CD4-positive, alpha-beta T cell treated with Interferon gamma for 1 hour (primary cell): ENCODE data around the gene TXNDC15.
"Not testable (repeated sequence)": the region's sequence is repeated elsewhere in the genome, so short reads cannot be mapped to it uniquely, and the experiment has no call there.

Experiments used
- DNase-seq: peaks from one replicate; pipeline ENCODE4 v3.0.0-alpha.2; 2020

The TXNDC15 gene

GRCh38 chr5:134878403-134878802 lies 4.2 kb downstream of the TXNDC15 start:
- DNase-seq: no peak

GRCh38 chr5:134879456-134879855 lies 5.3 kb downstream of the TXNDC15 start:
- DNase-seq: no peak

GRCh38 chr5:134880937-134881336 lies 6.8 kb downstream of the TXNDC15 start:
- not testable (repeated sequence) for DNase-seq

GRCh38 chr5:134881711-134882110 lies 7.5 kb downstream of the TXNDC15 start:
- DNase-seq: not testable (repeated sequence)

GRCh38 chr5:134887593-134888159 lies 13.5 kb downstream of the TXNDC15 start:
- no peak for DNase-seq

GRCh38 chr5:134889335-134889734 lies 15.2 kb downstream of the TXNDC15 start:
- DNase-seq: no peak

GRCh38 chr5:134891473-134891872 lies 17.3 kb downstream of the TXNDC15 start:
- no peak for DNase-seq

- no peak for DNase-seq
These were observed 18.1 kb downstream of the TXNDC15 start for GRCh38 chr5:134892282-134892681.

- no peak for DNase-seq
These were observed 18.8 kb downstream of the TXNDC15 start for GRCh38 chr5:134892926-134893325.

GRCh38 chr5:134893748-134894505 lies 19.8 kb downstream of the TXNDC15 start:
- no peak for DNase-seq

- peak; percentile 46 for DNase-seq
These were observed 28.1 kb downstream of the TXNDC15 start for GRCh38 chr5:134902071-134902801.

- DNase-seq: peak; percentile 93
These were observed 30.6 kb downstream of the TXNDC15 start, which contains the start of gene PCBD2 for GRCh38 chr5:134904610-134905245. PCBD2 (plus strand) TSS chr5:134905131; CDS start chr5:134905140, 9 bp downstream.

- DNase-seq: peak; percentile 37
These were observed 31.2 kb downstream of the TXNDC15 start for GRCh38 chr5:134905246-134905996.

- no peak for DNase-seq
These were observed 32.6 kb downstream of the TXNDC15 start for GRCh38 chr5:134906811-134907210.

GRCh38 chr5:134910752-134911151 lies 36.6 kb downstream of the TXNDC15 start:
- not testable (repeated sequence) for DNase-seq

GRCh38 chr5:134911285-134912206 lies 37.4 kb downstream of the TXNDC15 start:
- DNase-seq: no peak

- DNase-seq: no peak
These were observed 39.1 kb downstream of the TXNDC15 start for GRCh38 chr5:134913254-134913653.

- DNase-seq: no peak
These were observed 39.6 kb downstream of the TXNDC15 start for GRCh38 chr5:134913795-134914194.

GRCh38 chr5:134917070-134917815 lies 43.1 kb downstream of the TXNDC15 start:
- no peak for DNase-seq

GRCh38 chr5:134918861-134919260 lies 44.7 kb downstream of the TXNDC15 start:
- DNase-seq: no peak
